Measurements from ENCODE around the gene PRSS48.
"Not testable (repeated sequence)": the region's sequence is repeated elsewhere in the genome, so short reads cannot be mapped to it uniquely, and the experiment has no call there.

Gene PRSS48

GRCh38 chr4:151246742-151247141 lies 30.2 kb upstream of the PRSS48 start:
- Histone ChIP-seq H3K4me1 (ENCODE audit: insufficient read depth, low read length) (peaks cover 3% of the 10 kb centered on the region), H3K9ac (ENCODE audit: low read length) (no peak overlapping the region), H3K27me3 (ENCODE audit: control insufficient read depth in 1 of 2, insufficient read depth in 2 of 2, low read length in 2 of 2) (no peaks in the 10 kb centered on the region), H3K27ac (ENCODE audit: low read depth, low read length) (no peak overlapping the region), H3K4me3 (ENCODE audit: low read depth in 1 of 2, low read length in 2 of 2) (no peak overlapping the region), H3K36me3 (ENCODE audit: insufficient read depth, low read length) (no peaks in the 10 kb centered on the region), H3K9me3 (ENCODE audit: low read length) (no peaks in the 10 kb centered on the region)

GRCh38 chr4:151247395-151247794 lies 29.6 kb upstream of the PRSS48 start:
- Histone ChIP-seq H3K4me3 (ENCODE audit: low read depth in 1 of 2, low read length in 2 of 2) (no peak overlapping the region), H3K27ac (ENCODE audit: low read depth, low read length) (no peak overlapping the region), H3K9me3 (ENCODE audit: low read length) (no peaks in the 10 kb centered on the region), H3K36me3 (ENCODE audit: insufficient read depth, low read length) (no peaks in the 10 kb centered on the region), H3K27me3 (ENCODE audit: control insufficient read depth in 1 of 2, insufficient read depth in 2 of 2, low read length in 2 of 2) (no peaks in the 10 kb centered on the region), H3K9ac (ENCODE audit: low read length) (no peak overlapping the region), H3K4me1 (ENCODE audit: insufficient read depth, low read length) (peaks cover 9% of the 10 kb centered on the region)

- Histone ChIP-seq H3K36me3 (ENCODE audit: insufficient read depth, low read length) (no peaks in the 10 kb centered on the region), H3K4me1 (ENCODE audit: insufficient read depth, low read length) (peaks cover 9% of the 10 kb centered on the region), H3K9ac (ENCODE audit: low read length) (no peak overlapping the region), H3K4me3 (ENCODE audit: low read depth in 1 of 2, low read length in 2 of 2) (no peak overlapping the region), H3K27me3 (ENCODE audit: control insufficient read depth in 1 of 2, insufficient read depth in 2 of 2, low read length in 2 of 2) (no peaks in the 10 kb centered on the region), H3K9me3 (ENCODE audit: low read length) (no peaks in the 10 kb centered on the region), H3K27ac (ENCODE audit: low read depth, low read length) (no peak overlapping the region)
These were observed 28.4 kb upstream of the PRSS48 start for GRCh38 chr4:151248519-151248918.

- H3K4me3 ChIP-seq (ENCODE audit: low read depth in 1 of 2, low read length in 2 of 2), result no peak overlapping the region
- H3K36me3 ChIP-seq (ENCODE audit: insufficient read depth, low read length), result no peaks in the 10 kb centered on the region
- H3K9ac ChIP-seq (ENCODE audit: low read length), result no peak overlapping the region
- peaks cover 9% of the 10 kb centered on the region for H3K4me1 ChIP-seq (ENCODE audit: insufficient read depth, low read length)
- no peaks in the 10 kb centered on the region for H3K9me3 ChIP-seq (ENCODE audit: low read length)
- H3K27ac ChIP-seq (ENCODE audit: low read depth, low read length), result no peak overlapping the region
- H3K27me3 ChIP-seq (ENCODE audit: control insufficient read depth in 1 of 2, insufficient read depth in 2 of 2, low read length in 2 of 2), result no peaks in the 10 kb centered on the region
These were observed 26.3 kb upstream of the PRSS48 start for GRCh38 chr4:151250706-151251105.

GRCh38 chr4:151251603-151252304 lies 25.2 kb upstream of the PRSS48 start:
- H3K4me1 ChIP-seq (ENCODE audit: insufficient read depth, low read length), result peaks cover 9% of the 10 kb centered on the region

GRCh38 chr4:151255226-151255625 lies 21.7 kb upstream of the PRSS48 start:
- H3K4me1 ChIP-seq (ENCODE audit: insufficient read depth, low read length); H3K4me3 ChIP-seq (ENCODE audit: low read depth in 1 of 2, low read length in 2 of 2): not testable (repeated sequence)

More at GRCh38 chr4:151251603-151252304, 25.2 kb upstream of the PRSS48 start:
- H3K36me3 ChIP-seq (ENCODE audit: insufficient read depth, low read length), result no peaks in the 10 kb centered on the region
- no peak overlapping the region for H3K4me3 ChIP-seq (ENCODE audit: low read depth in 1 of 2, low read length in 2 of 2)
- H3K9me3 ChIP-seq (ENCODE audit: low read length), result no peaks in the 10 kb centered on the region
- no peaks in the 10 kb centered on the region for H3K27me3 ChIP-seq (ENCODE audit: control insufficient read depth in 1 of 2, insufficient read depth in 2 of 2, low read length in 2 of 2)
- no peak overlapping the region for H3K27ac ChIP-seq (ENCODE audit: low read depth, low read length)
- H3K9ac ChIP-seq (ENCODE audit: low read length), result no peak overlapping the region

GRCh38 chr4:151255680-151256079 lies 21.3 kb upstream of the PRSS48 start:
- not testable (repeated sequence) for H3K4me3 ChIP-seq (ENCODE audit: low read depth in 1 of 2, low read length in 2 of 2); H3K9me3 ChIP-seq (ENCODE audit: low read length); H3K4me1 ChIP-seq (ENCODE audit: insufficient read depth, low read length); H3K9ac ChIP-seq (ENCODE audit: low read length); H3K27ac ChIP-seq (ENCODE audit: low read depth, low read length); H3K36me3 ChIP-seq (ENCODE audit: insufficient read depth, low read length); H3K27me3 ChIP-seq (ENCODE audit: control insufficient read depth in 1 of 2, insufficient read depth in 2 of 2, low read length in 2 of 2)

More at GRCh38 chr4:151255226-151255625, 21.7 kb upstream of the PRSS48 start:
- not testable (repeated sequence) for H3K9me3 ChIP-seq (ENCODE audit: low read length); H3K36me3 ChIP-seq (ENCODE audit: insufficient read depth, low read length); H3K27me3 ChIP-seq (ENCODE audit: control insufficient read depth in 1 of 2, insufficient read depth in 2 of 2, low read length in 2 of 2); H3K27ac ChIP-seq (ENCODE audit: low read depth, low read length); H3K9ac ChIP-seq (ENCODE audit: low read length)

- no peak overlapping the region for H3K27ac ChIP-seq (ENCODE audit: low read depth, low read length)
- H3K4me1 ChIP-seq (ENCODE audit: insufficient read depth, low read length), result peaks cover 9% of the 10 kb centered on the region
- no peaks in the 10 kb centered on the region for H3K9me3 ChIP-seq (ENCODE audit: low read length)
- H3K4me3 ChIP-seq (ENCODE audit: low read depth in 1 of 2, low read length in 2 of 2), result no peak overlapping the region
- H3K9ac ChIP-seq (ENCODE audit: low read length), result no peak overlapping the region
- H3K27me3 ChIP-seq (ENCODE audit: control insufficient read depth in 1 of 2, insufficient read depth in 2 of 2, low read length in 2 of 2), result no peaks in the 10 kb centered on the region
- no peaks in the 10 kb centered on the region for H3K36me3 ChIP-seq (ENCODE audit: insufficient read depth, low read length)
These were observed 20.8 kb upstream of the PRSS48 start for GRCh38 chr4:151256134-151256533.

- Histone ChIP-seq H3K4me1 (ENCODE audit: insufficient read depth, low read length) (peaks cover 7% of the 10 kb centered on the region), H3K27me3 (ENCODE audit: control insufficient read depth in 1 of 2, insufficient read depth in 2 of 2, low read length in 2 of 2) (no peaks in the 10 kb centered on the region), H3K36me3 (ENCODE audit: insufficient read depth, low read length) (no peaks in the 10 kb centered on the region), H3K27ac (ENCODE audit: low read depth, low read length) (no peak overlapping the region), H3K9ac (ENCODE audit: low read length) (no peak overlapping the region), H3K4me3 (ENCODE audit: low read depth in 1 of 2, low read length in 2 of 2) (no peak overlapping the region), H3K9me3 (ENCODE audit: low read length) (no peaks in the 10 kb centered on the region)
These were observed 19.3 kb upstream of the PRSS48 start for GRCh38 chr4:151257704-151258103.

GRCh38 chr4:151259752-151260151 lies 17.2 kb upstream of the PRSS48 start:
- peaks cover 9% of the 10 kb centered on the region for H3K4me1 ChIP-seq (ENCODE audit: insufficient read depth, low read length)
- H3K4me3 ChIP-seq (ENCODE audit: low read depth in 1 of 2, low read length in 2 of 2), result no peak overlapping the region
- no peak overlapping the region for H3K9ac ChIP-seq (ENCODE audit: low read length)
- no peaks in the 10 kb centered on the region for H3K36me3 ChIP-seq (ENCODE audit: insufficient read depth, low read length)
- no peak overlapping the region for H3K27ac ChIP-seq (ENCODE audit: low read depth, low read length)
- H3K27me3 ChIP-seq (ENCODE audit: control insufficient read depth in 1 of 2, insufficient read depth in 2 of 2, low read length in 2 of 2), result no peaks in the 10 kb centered on the region
- no peaks in the 10 kb centered on the region for H3K9me3 ChIP-seq (ENCODE audit: low read length)

- peaks cover 9% of the 10 kb centered on the region for H3K4me1 ChIP-seq (ENCODE audit: insufficient read depth, low read length)
These were observed 16.4 kb upstream of the PRSS48 start for GRCh38 chr4:151260526-151260925.

GRCh38 chr4:151263455-151263854 lies 13.5 kb upstream of the PRSS48 start:
- no peaks in the 10 kb centered on the region for H3K27me3 ChIP-seq (ENCODE audit: control insufficient read depth in 1 of 2, insufficient read depth in 2 of 2, low read length in 2 of 2)
- no peak overlapping the region for H3K27ac ChIP-seq (ENCODE audit: low read depth, low read length)
- H3K9ac ChIP-seq (ENCODE audit: low read length), result no peak overlapping the region
- no peak overlapping the region for H3K4me3 ChIP-seq (ENCODE audit: low read depth in 1 of 2, low read length in 2 of 2)
- no peaks in the 10 kb centered on the region for H3K36me3 ChIP-seq (ENCODE audit: insufficient read depth, low read length)
- H3K4me1 ChIP-seq (ENCODE audit: insufficient read depth, low read length), result peaks cover 9% of the 10 kb centered on the region
- no peaks in the 10 kb centered on the region for H3K9me3 ChIP-seq (ENCODE audit: low read length)

More at GRCh38 chr4:151260526-151260925, 16.4 kb upstream of the PRSS48 start:
- H3K9me3 ChIP-seq (ENCODE audit: low read length), result no peaks in the 10 kb centered on the region
- H3K27ac ChIP-seq (ENCODE audit: low read depth, low read length), result no peak overlapping the region
- H3K9ac ChIP-seq (ENCODE audit: low read length), result no peak overlapping the region
- H3K4me3 ChIP-seq (ENCODE audit: low read depth in 1 of 2, low read length in 2 of 2), result no peak overlapping the region
- H3K27me3 ChIP-seq (ENCODE audit: control insufficient read depth in 1 of 2, insufficient read depth in 2 of 2, low read length in 2 of 2), result no peaks in the 10 kb centered on the region
- H3K36me3 ChIP-seq (ENCODE audit: insufficient read depth, low read length), result no peaks in the 10 kb centered on the region

All from muscle layer of colon (tissue), 2 donors.